Loucy (cell line): ENCODE measurements around the gene HUWE1.

Experiments used
- H2AFZ ChIP-seq: fragments of 200-600 bp; sonication (generic); 2 replicates; pipeline ENCODE4 v1.6.0; 2016; ENCODE audit warnings: antibody characterized with exemption, mild to moderate bottlenecking, low read length, moderate library complexity
- H3F3A ChIP-seq: fragments of 200-600 bp; 2 replicates; pipeline ENCODE4 v1.6.0; 2016; ENCODE audit warnings: antibody characterized with exemption, low read depth, mild to moderate bottlenecking
- H3K27me3 ChIP-seq: fragments of 200-600 bp; sonication (generic); 2 replicates; pipeline ENCODE4 v1.6.1; 2014; ENCODE audit warnings: low read length, mild to moderate bottlenecking; ENCODE audit not compliant: insufficient read depth, poor library complexity, severe bottlenecking
- H3K36me3 ChIP-seq: fragments of 200-600 bp; sonication (generic); 2 replicates; pipeline ENCODE4 v1.6.1; 2016; ENCODE audit warnings: low read length; ENCODE audit not compliant: insufficient read depth
- H3K4me1 ChIP-seq: fragments of 200-600 bp; sonication (generic); 2 replicates; pipeline ENCODE4 v1.5.1; 2014; ENCODE audit warnings: low read length, mild to moderate bottlenecking; ENCODE audit not compliant: insufficient read depth, poor library complexity, severe bottlenecking
- H3K4me2 ChIP-seq: fragments of 200-600 bp; sonication (generic); 2 replicates; pipeline ENCODE4 v1.6.0; 2014; ENCODE audit warnings: antibody characterized with exemption, low read length, low read depth, mild to moderate bottlenecking; ENCODE audit not compliant: poor library complexity, severe bottlenecking
- H3K4me3 ChIP-seq: fragments of 200-600 bp; sonication (generic); 2 replicates; pipeline ENCODE4 v1.5.1; 2014; ENCODE audit warnings: low read length, mild to moderate bottlenecking, mixed read lengths; ENCODE audit not compliant: poor library complexity, severe bottlenecking
- H3K79me2 ChIP-seq: fragments of 200-600 bp; sonication (generic); 2 replicates; pipeline ENCODE4 v1.6.1; 2014; ENCODE audit warnings: low read length; ENCODE audit not compliant: insufficient read depth
- H3K9ac ChIP-seq: fragments of 200-600 bp; sonication (generic); 2 replicates; pipeline ENCODE4 v1.6.0; 2014; ENCODE audit warnings: mild to moderate bottlenecking, low read depth, low read length, moderate library complexity; ENCODE audit not compliant: poor library complexity, severe bottlenecking
- H3K9me2 ChIP-seq: fragments of 200-600 bp; sonication (generic); replicated peaks from 2 replicates; pipeline ENCODE4 v1.6.1; 2016; ENCODE audit warnings: low read depth, low read length, mixed read lengths
- H3K9me3 ChIP-seq: fragments of 200-600 bp; sonication (generic); 2 replicates; pipeline ENCODE4 v1.6.1; 2014; ENCODE audit warnings: mild to moderate bottlenecking, antibody characterized with exemption, low read length, low read depth; ENCODE audit not compliant: insufficient read depth
- H4K20me1 ChIP-seq: fragments of 200-600 bp; sonication (generic); 2 replicates; pipeline ENCODE4 v1.6.0; 2014; ENCODE audit warnings: antibody characterized with exemption, low read length, mild to moderate bottlenecking; ENCODE audit not compliant: insufficient read depth, poor library complexity, severe bottlenecking
- EZH2phosphoT487 ChIP-seq: fragments of 200-600 bp; IDR thresholded peaks from 2 replicates; pipeline ENCODE4 v1.6.1; 2018; ENCODE audit warnings: antibody characterized with exemption, mild to moderate bottlenecking, moderate library complexity, borderline replicate concordance
- TF ChIP-seq, protein P1 (sequence below): fragments of 200-600 bp; sonication (generic); conservative IDR thresholded peaks from 2 replicates; pipeline ENCODE4 v1.5.1; 2014; ENCODE audit warnings: mild to moderate bottlenecking, antibody characterized with exemption, low read length

HUWE1 gene

DNA sequence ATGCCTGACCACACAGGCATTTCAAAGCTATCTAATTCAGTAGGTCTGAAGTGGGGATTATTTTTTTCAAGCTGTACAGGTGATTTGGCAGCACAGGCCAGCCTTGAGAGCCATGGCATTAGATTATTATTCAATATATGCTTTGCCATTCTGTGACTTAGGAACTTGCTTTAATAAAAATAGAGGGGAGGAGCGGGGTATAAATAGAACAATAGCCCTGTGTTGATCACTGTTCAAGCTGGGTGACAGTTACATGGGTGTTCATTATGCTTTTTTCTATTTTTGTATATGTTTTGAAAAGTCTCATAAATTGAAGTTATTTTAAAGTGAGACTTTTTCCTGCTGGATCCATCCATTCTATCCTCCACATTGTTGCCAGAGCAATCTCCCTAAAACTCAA, 20.3 kb downstream of the HUWE1 start:
- H2AFZ ChIP-seq, result no peak overlapping the region
- peaks cover 87% of the 10 kb centered on the region for H3K79me2 ChIP-seq
- no peaks in the 10 kb centered on the region for H3K4me1 ChIP-seq
- H3K9me3 ChIP-seq, result no peaks in the 10 kb centered on the region
- no peak overlapping the region for H3K4me2 ChIP-seq
- H3K9me2 ChIP-seq, result no peaks in the 10 kb centered on the region
- H3K27me3 ChIP-seq, result no peaks in the 10 kb centered on the region
- no peaks in the 10 kb centered on the region for H3F3A ChIP-seq
- H3K4me3 ChIP-seq, result no peak overlapping the region
- TF ChIP-seq EZH2phosphoT487, result no peak
- TF ChIP-seq, protein P1, sequence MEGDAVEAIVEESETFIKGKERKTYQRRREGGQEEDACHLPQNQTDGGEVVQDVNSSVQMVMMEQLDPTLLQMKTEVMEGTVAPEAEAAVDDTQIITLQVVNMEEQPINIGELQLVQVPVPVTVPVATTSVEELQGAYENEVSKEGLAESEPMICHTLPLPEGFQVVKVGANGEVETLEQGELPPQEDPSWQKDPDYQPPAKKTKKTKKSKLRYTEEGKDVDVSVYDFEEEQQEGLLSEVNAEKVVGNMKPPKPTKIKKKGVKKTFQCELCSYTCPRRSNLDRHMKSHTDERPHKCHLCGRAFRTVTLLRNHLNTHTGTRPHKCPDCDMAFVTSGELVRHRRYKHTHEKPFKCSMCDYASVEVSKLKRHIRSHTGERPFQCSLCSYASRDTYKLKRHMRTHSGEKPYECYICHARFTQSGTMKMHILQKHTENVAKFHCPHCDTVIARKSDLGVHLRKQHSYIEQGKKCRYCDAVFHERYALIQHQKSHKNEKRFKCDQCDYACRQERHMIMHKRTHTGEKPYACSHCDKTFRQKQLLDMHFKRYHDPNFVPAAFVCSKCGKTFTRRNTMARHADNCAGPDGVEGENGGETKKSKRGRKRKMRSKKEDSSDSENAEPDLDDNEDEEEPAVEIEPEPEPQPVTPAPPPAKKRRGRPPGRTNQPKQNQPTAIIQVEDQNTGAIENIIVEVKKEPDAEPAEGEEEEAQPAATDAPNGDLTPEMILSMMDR, result no peak
- H3K36me3 ChIP-seq, result peaks cover 32% of the 10 kb centered on the region; the same call in 1 of the 2 replicates
- H4K20me1 ChIP-seq, result peaks cover 60% of the 10 kb centered on the region
- no peak overlapping the region for H3K9ac ChIP-seq

DNA sequence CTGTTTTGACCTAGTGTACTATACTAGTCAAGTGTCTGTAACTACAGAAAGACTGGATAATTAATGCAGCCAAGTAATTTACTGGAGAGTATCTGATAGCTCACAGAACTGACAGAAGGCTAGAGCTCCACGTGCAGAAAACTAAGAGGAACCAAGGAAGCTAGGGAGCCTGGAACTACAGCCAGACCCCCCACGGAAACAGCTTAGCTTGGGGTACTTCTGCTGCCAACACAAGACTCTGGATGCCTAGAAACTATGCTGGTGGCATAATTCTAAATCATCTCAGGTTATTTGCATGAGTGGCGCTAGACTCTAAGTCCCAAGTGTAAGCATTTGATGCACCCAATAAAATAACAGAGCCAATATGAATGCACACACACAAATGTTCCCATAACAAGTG, 26.5 kb downstream of the HUWE1 start:
- Histone ChIP-seq H3K4me2 (no peak overlapping the region), H3K9ac (no peak overlapping the region), H3K9me3 (no peaks in the 10 kb centered on the region), H3K36me3 (peaks cover 10% of the 10 kb centered on the region; the same call in 1 of the 2 replicates), H3K9me2 (no peaks in the 10 kb centered on the region), H3K79me2 (peaks cover 87% of the 10 kb centered on the region), H3K4me3 (no peak overlapping the region), H4K20me1 (peaks cover 42% of the 10 kb centered on the region), H3K4me1 (no peaks in the 10 kb centered on the region), H3K27me3 (no peaks in the 10 kb centered on the region), H2AFZ (no peak overlapping the region), H3F3A (no peaks in the 10 kb centered on the region)
- TF ChIP-seq, protein P1, result no peak
- TF ChIP-seq EZH2phosphoT487, result no peak

DNA sequence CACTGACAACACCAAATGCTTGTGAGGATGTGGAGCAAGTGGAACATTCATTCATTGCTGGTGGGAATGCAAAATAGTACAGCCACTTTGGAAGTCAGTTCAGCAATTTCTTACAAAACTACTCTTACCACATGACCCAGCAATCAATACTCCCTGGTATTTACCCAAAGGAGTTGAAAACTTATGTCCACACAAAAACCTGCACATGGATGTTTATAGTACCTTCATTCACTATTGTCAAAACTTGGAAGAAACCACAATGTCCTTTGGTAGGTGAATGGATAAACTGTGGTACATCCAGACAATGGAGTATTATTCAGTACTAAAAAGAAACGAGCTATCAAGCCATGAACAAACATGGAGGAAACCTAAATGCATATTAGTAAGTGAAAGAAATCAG, 27.5 kb downstream of the HUWE1 start:
- Histone ChIP-seq H3K79me2 (peaks cover 86% of the 10 kb centered on the region), H3K9ac (no peak overlapping the region), H2AFZ (no peak overlapping the region), H3K9me3 (no peaks in the 10 kb centered on the region), H3F3A (no peaks in the 10 kb centered on the region), H3K27me3 (no peaks in the 10 kb centered on the region), H3K4me1 (no peaks in the 10 kb centered on the region), H3K9me2 (no peaks in the 10 kb centered on the region), H3K4me2 (no peak overlapping the region), H4K20me1 (peaks cover 52% of the 10 kb centered on the region), H3K36me3 (peaks cover 14% of the 10 kb centered on the region; the same call in 1 of the 2 replicates), H3K4me3 (no peak overlapping the region)
- TF ChIP-seq, protein P1, result no peak
- TF ChIP-seq EZH2phosphoT487, result no peak
